H1 (cell line): ENCODE measurements around the gene ZMYND10. TPM values are rescaled to one million over a fixed set of nuclear protein-coding genes. Genes with fewer than 3 reads are reported as not detected.
A peak's percentile ranks its signal among the peaks of the same experiment; 100 is the strongest.

ENCODE experiments used
- CTCF ChIA-PET: fragments of 300-600 bp; sonication (Branson Sonifier 250); formaldehyde crosslinking; loops from one replicate; lab custom pipeline; 2021; ENCODE audit not compliant: partially characterized antibody; lab: Charles Lee
- POLR2A ChIA-PET: fragments of 300-600 bp; sonication (Branson Sonifier 250); formaldehyde crosslinking; loops from one replicate; lab custom pipeline; 2021; ENCODE audit warnings: inconsistent platforms; ENCODE audit not compliant: partially characterized antibody; lab: Charles Lee
- DNase-seq, 2 experiments: peaks; one replicate each; pipeline versions ENCODE4 v3.0.0 to v3.0.0-alpha.2; 2010 to 2022; ENCODE audit warnings: low spot score in 2 of 2, low read depth in 1 of 2, mixed read lengths in 1 of 2
- FAIRE-seq: peaks from 2 replicates; lab custom pipeline; 2011; peaks lifted over from hg19 to GRCh38; lab: Jason Lieb, UNC
- H2AFZ ChIP-seq: 2 replicates; pipeline ENCODE4 v1.8.1; 2012; ENCODE audit warnings: low read length, inconsistent platforms
- H2AK5ac ChIP-seq: 2 replicates; pipeline ENCODE4 v1.6.1; 2013; ENCODE audit warnings: low read depth, low read length
- H2BK120ac ChIP-seq: replicated peaks from 2 replicates; pipeline ENCODE3; 2013; ENCODE audit warnings: low read depth, low read length, inconsistent platforms
- H2BK12ac ChIP-seq: 2 replicates; pipeline ENCODE4 v1.6.1; 2013; ENCODE audit warnings: low read depth, low read length
- H2BK15ac ChIP-seq: 2 replicates; pipeline ENCODE4 v1.6.1; 2013; ENCODE audit warnings: low read length
- H2BK20ac ChIP-seq: 2 replicates; pipeline ENCODE4 v1.6.1; 2013; ENCODE audit warnings: low read length
- H2BK5ac ChIP-seq: 2 replicates; pipeline ENCODE4 v1.6.1; 2013; ENCODE audit warnings: low read depth, low read length
- H3K14ac ChIP-seq: 2 replicates; pipeline ENCODE4 v1.6.1; 2013; ENCODE audit warnings: inconsistent platforms; ENCODE audit not compliant: insufficient read length
- H3K18ac ChIP-seq: 2 replicates; pipeline ENCODE4 v1.6.1; 2013; ENCODE audit warnings: low read length; ENCODE audit errors: extremely low read depth
- H3K23ac ChIP-seq: 2 replicates; pipeline ENCODE4 v1.6.1; 2013; ENCODE audit warnings: inconsistent platforms; ENCODE audit not compliant: insufficient read length
- H3K23me2 ChIP-seq: 2 replicates; pipeline ENCODE4 v1.6.1; 2013; ENCODE audit warnings: low read depth, low read length
- H3K27ac ChIP-seq: 2 replicates; pipeline ENCODE4 v1.6.1; 2011; ENCODE audit warnings: low read depth, low read length, inconsistent platforms
- H3K27me3 ChIP-seq, 4 experiments: replicated peaks in 1 of 4; 1 replicate in 1 of 4; 2 replicates in 3 of 4; pipeline versions ENCODE4 v1.6.1 to v1.8.1; 2011 to 2013; ENCODE audit warnings: low read length in 3 of 4, mild to moderate bottlenecking in 3 of 4, inconsistent platforms in 2 of 4, mixed read lengths in 2 of 4, moderate library complexity in 1 of 4; ENCODE audit not compliant: control insufficient read depth in 3 of 4, insufficient read depth in 3 of 4; ENCODE audit errors: extremely low read depth in 1 of 4
- H3K36me3 ChIP-seq, 4 experiments: 2 replicates each; pipeline versions ENCODE4 v1.6.1 to v1.8.1; 2011 to 2013; ENCODE audit warnings: mild to moderate bottlenecking in 4 of 4, low read length in 3 of 4, moderate library complexity in 2 of 4, control low read depth in 1 of 4, inconsistent platforms in 1 of 4; ENCODE audit not compliant: insufficient read depth in 4 of 4, control insufficient read depth in 2 of 4
- H3K4ac ChIP-seq: replicated peaks from 2 replicates; pipeline ENCODE3; 2013; ENCODE audit warnings: low read length, low read depth, mixed read lengths, inconsistent platforms; ENCODE audit not compliant: insufficient read length
- H3K4me1 ChIP-seq, 4 experiments: replicated peaks in 1 of 4; 1 replicate in 1 of 4; 2 replicates in 3 of 4; pipeline versions ENCODE4 v1.6.1 to v1.8.1; 2011 to 2013; ENCODE audit warnings: low read length in 3 of 4, inconsistent platforms in 2 of 4, mixed read lengths in 1 of 4; ENCODE audit not compliant: insufficient read depth in 4 of 4, control insufficient read depth in 3 of 4
- H3K4me2 ChIP-seq, 2 experiments: 2 replicates each; pipeline versions ENCODE4 v1.6.1 to v1.8.1; 2011 to 2013; ENCODE audit warnings: low read depth in 2 of 2, low read length in 2 of 2, control low read depth in 1 of 2, inconsistent platforms in 1 of 2, mild to moderate bottlenecking in 1 of 2; ENCODE audit not compliant: insufficient read depth in 1 of 2
- H3K4me3 ChIP-seq, 4 experiments: fragments of 200-600, 300-600 bp in 1 of 4; sonication (generic), shearing (Covaris generic), sonication (Bioruptor Twin) in 1 of 4; 2 replicates each; pipeline versions ENCODE4 v1.5.1 to v1.8.1; 2011 to 2016; ENCODE audit warnings: low read length in 4 of 4, low read depth in 3 of 4, control low read depth in 2 of 4, inconsistent platforms in 2 of 4, mild to moderate bottlenecking in 2 of 4, mixed read lengths in 1 of 4, moderate library complexity in 1 of 4; ENCODE audit not compliant: insufficient read depth in 2 of 4; ENCODE audit errors: extremely low read depth in 1 of 4
- H3K56ac ChIP-seq: replicated peaks from 2 replicates; pipeline ENCODE3; 2013; ENCODE audit warnings: low read depth, mild to moderate bottlenecking, mixed read lengths, low read length, inconsistent platforms; ENCODE audit not compliant: insufficient read length
- H3K79me1 ChIP-seq: 2 replicates; pipeline ENCODE4 v1.6.1; 2013; ENCODE audit warnings: low read depth, low read length, control low read depth
- H3K79me2 ChIP-seq, 2 experiments: 2 replicates each; pipeline versions ENCODE4 v1.6.1 to v1.8.1; 2012 to 2013; ENCODE audit warnings: low read length in 2 of 2, mild to moderate bottlenecking in 2 of 2, inconsistent platforms in 1 of 2; ENCODE audit not compliant: insufficient read depth in 2 of 2, control insufficient read depth in 1 of 2
- H3K9ac ChIP-seq, 4 experiments: replicated peaks in 1 of 4; 1 replicate in 1 of 4; 2 replicates in 3 of 4; pipeline versions ENCODE4 v1.6.1 to v1.8.1; 2011 to 2013; ENCODE audit warnings: low read depth in 3 of 4, low read length in 3 of 4, control low read depth in 2 of 4, mild to moderate bottlenecking in 2 of 4, moderate library complexity in 2 of 4, inconsistent platforms in 1 of 4; ENCODE audit errors: extremely low read depth in 1 of 4
- H3K9me3 ChIP-seq, 2 experiments: 2 replicates each; pipeline versions ENCODE4 v1.6.1 to v1.8.1; 2012 to 2013; ENCODE audit warnings: mild to moderate bottlenecking in 2 of 2, moderate library complexity in 2 of 2, control low read depth in 1 of 2, inconsistent platforms in 1 of 2, low read depth in 1 of 2, low read length in 1 of 2, mixed read lengths in 1 of 2; ENCODE audit not compliant: insufficient read depth in 2 of 2
- H4K20me1 ChIP-seq, 2 experiments: replicated peaks in 1 of 2; 2 replicates each; pipeline versions ENCODE3 to v1.8.1; 2011 to 2013; ENCODE audit warnings: inconsistent platforms in 2 of 2, low read length in 2 of 2, mild to moderate bottlenecking in 1 of 2; ENCODE audit not compliant: insufficient read depth in 2 of 2, control insufficient read depth in 1 of 2
- H4K5ac ChIP-seq: 2 replicates; pipeline ENCODE4 v1.6.1; 2013; ENCODE audit warnings: low read length, low read depth, mixed read lengths, inconsistent platforms; ENCODE audit not compliant: insufficient read length
- H4K8ac ChIP-seq: 2 replicates; pipeline ENCODE4 v1.8.0; 2013; ENCODE audit warnings: mild to moderate bottlenecking, moderate library complexity, low read length, inconsistent platforms; ENCODE audit not compliant: insufficient read depth; ENCODE audit errors: extremely low read depth
- H4K91ac ChIP-seq: replicated peaks from 2 replicates; pipeline ENCODE3; 2013; ENCODE audit warnings: low read length, mixed read lengths, inconsistent platforms; ENCODE audit not compliant: insufficient read length
- CTBP2 ChIP-seq: IDR thresholded peaks from 2 replicates; pipeline ENCODE4 v1.7.0; 2011; ENCODE audit warnings: borderline replicate concordance, mild to moderate bottlenecking, moderate library complexity, mixed read lengths, low read length; ENCODE audit not compliant: insufficient read depth, insufficient read length
- EGR1 ChIP-seq: IDR thresholded peaks from 2 replicates; pipeline ENCODE4 v1.6.1; 2011; ENCODE audit warnings: low read depth, low read length, borderline replicate concordance
- EP300 ChIP-seq, 2 experiments: IDR thresholded peaks; 1 replicate in 1 of 2; 2 replicates in 1 of 2; pipeline ENCODE4 v1.6.1; 2011 to 2012; ENCODE audit warnings: low read depth in 2 of 2, low read length in 2 of 2, mild to moderate bottlenecking in 2 of 2, borderline replicate concordance in 1 of 2, inconsistent platforms in 1 of 2, moderate library complexity in 1 of 2
- GTF2F1 ChIP-seq: IDR thresholded peaks from 2 replicates; pipeline ENCODE4 v1.6.1; 2012; ENCODE audit warnings: low read depth, low read length, improper control_type of control experiment, borderline replicate concordance
- JUND ChIP-seq: IDR thresholded peaks from 2 replicates; pipeline ENCODE4 v1.6.1; 2011; ENCODE audit warnings: mild to moderate bottlenecking, improper control_type of control experiment, low read length
- MAFK ChIP-seq: IDR thresholded peaks from 2 replicates; pipeline ENCODE4 v1.6.1; 2012; ENCODE audit warnings: low read depth, mild to moderate bottlenecking, improper control_type of control experiment, low read length
- NANOG ChIP-seq: IDR thresholded peaks from 2 replicates; pipeline ENCODE4 v1.6.1; 2011; ENCODE audit warnings: low read length, low read depth, mild to moderate bottlenecking, inconsistent platforms; ENCODE audit not compliant: insufficient read depth, poor library complexity, severe bottlenecking
- NRF1 ChIP-seq: IDR thresholded peaks from 2 replicates; pipeline ENCODE4 v1.6.1; 2011; ENCODE audit warnings: mild to moderate bottlenecking, low read depth, low read length, improper control_type of control experiment
- POLR2A ChIP-seq, 2 experiments: IDR thresholded peaks; 1 replicate in 1 of 2; 2 replicates in 1 of 2; pipeline ENCODE4 v1.6.1; 2011; ENCODE audit warnings: low read depth in 2 of 2, low read length in 2 of 2, mild to moderate bottlenecking in 2 of 2; ENCODE audit errors: control extremely low read depth in 1 of 2
- POLR2AphosphoS5 ChIP-seq: IDR thresholded peaks from 2 replicates; pipeline ENCODE4 v1.6.1; 2011; ENCODE audit warnings: low read depth, low read length
- SUZ12 ChIP-seq: fragments of 200-600 bp; sonication (generic); IDR thresholded peaks from 2 replicates; pipeline ENCODE4 v1.6.1; 2012; ENCODE audit warnings: mild to moderate bottlenecking, inconsistent platforms, low read length, moderate library complexity, mixed read lengths
- TBP ChIP-seq: IDR thresholded peaks from 2 replicates; pipeline ENCODE4 v1.6.1; 2011; ENCODE audit warnings: low read depth, low read length, improper control_type of control experiment
- TCF12 ChIP-seq: IDR thresholded peaks from 2 replicates; pipeline ENCODE4 v1.6.1; 2011; ENCODE audit warnings: low read depth, mild to moderate bottlenecking, low read length
- TEAD4 ChIP-seq: IDR thresholded peaks from 2 replicates; pipeline ENCODE4 v1.6.1; 2012; ENCODE audit warnings: low read depth, low read length, inconsistent platforms, mixed read lengths
- WGBS, 2 experiments: shearing (Covaris generic) in 1 of 2; methylation state at CpG; one replicate each; pipeline versions ENCODE4 v1.1.6 to v1.1.7; 2013 to 2015; ENCODE audit warnings: low lambda C conversion rate in 2 of 2, mixed read lengths in 2 of 2, inconsistent platforms in 1 of 2, low coverage in 1 of 2, missing lambda C conversion rate in 1 of 2; ENCODE audit not compliant: insufficient replicate concordance in 2 of 2, insufficient coverage in 1 of 2, insufficient read length in 1 of 2; ENCODE audit errors: extremely low coverage in 1 of 2, missing lambda C conversion rate in 1 of 2; 5-methylcytosine and 5-hydroxymethylcytosine counted together
- polyA plus RNA-seq, 7 experiments: library from polyadenylated mRNA; depleted of rRNA in 3 of 7; stranded (reverse) in 5 of 7; unstranded in 2 of 7; fragments of >200 nt in 5 of 7; fragments of 200-250 nt in 2 of 7; gene quantifications; 1 replicate in 5 of 7; 2 replicates in 1 of 7; 4 replicates in 1 of 7; pipeline versions ENCODE4 v1.2.1 to v1.2.3, GENCODE V29; 2011 to 2013; ENCODE audit warnings: missing spikeins in 2 of 7, mixed read lengths in 2 of 7
- total RNA-seq: library from RNA; stranded (reverse); fragmentation: NEBNext Ultra II Directional; extraction: Animal tissue kit (Norgen Biotek cat#: 25700); gene quantifications from 2 replicates; pipeline ENCODE4 v1.2.1, GENCODE V29; 2021

Gene ZMYND10
- total and polyA plus RNA-seq, 2 of the 8 experiments (the other 6 are each of a cell fraction or from before 2014, with no cell fraction given): 0.56 to 0.79 TPM

DNA sequence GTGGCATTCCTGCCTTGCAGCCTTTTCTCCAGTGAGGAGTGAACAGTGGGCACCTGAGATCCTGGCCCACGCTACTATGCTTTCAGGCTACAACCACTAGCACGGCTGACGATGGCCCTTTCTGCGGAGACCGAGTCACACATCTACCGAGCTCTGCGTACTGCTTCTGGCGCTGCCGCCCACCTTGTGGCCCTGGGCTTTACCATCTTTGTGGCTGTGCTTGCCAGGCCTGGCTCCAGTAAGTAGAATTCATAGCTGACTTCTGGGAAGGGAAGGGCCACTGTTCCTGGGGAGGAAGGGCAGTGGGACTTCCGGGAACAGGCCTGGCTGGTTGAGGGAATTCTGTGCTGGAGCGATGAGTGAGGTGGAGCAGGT is 5.8 kb upstream of the ZMYND10 start:
- H4K20me1 ChIP-seq: peaks cover 5 to 7% of the 10 kb centered on the region in 2 experiments
- no peak overlapping the region for H3K4ac ChIP-seq
- H3K56ac ChIP-seq: no peak overlapping the region
- H4K91ac ChIP-seq: no peak overlapping the region
- peaks cover 0 to 4% (median 4%) of the 10 kb centered on the region in 4 experiments; a peak in 4 of 7 replicates for H3K27me3 ChIP-seq
- no peak overlapping the region for H3K14ac ChIP-seq
- DNase-seq: no peak
- peaks cover 0 to 10% (median 7%) of the 10 kb centered on the region in 4 experiments; a peak in 5 of 7 replicates for H3K4me1 ChIP-seq
- no peak overlapping the region for H2AFZ ChIP-seq
- H3K4me3 ChIP-seq: peak overlapping the region; percentile 79 to 87 (median 82)
- no peak overlapping the region for H3K9ac ChIP-seq
- H2BK120ac ChIP-seq: no peak overlapping the region
- H2AK5ac ChIP-seq: no peak overlapping the region
- peaks cover 4 to 7% (median 6%) of the 10 kb centered on the region in 4 experiments; a peak in 5 of 8 replicates for H3K36me3 ChIP-seq
- H2BK15ac ChIP-seq: no peak overlapping the region
- peak overlapping the region; percentile 64 to 90 for H3K4me2 ChIP-seq
- no peak overlapping the region for H3K27ac ChIP-seq
- H3K79me1 ChIP-seq: peaks cover 3% of the 10 kb centered on the region; the same call in 1 of the 2 replicates
- 84% methylated on average over 11 of the region's 11 CpGs; no CpG with 5 or more reads in 1 of the 2 experiments for WGBS, 2 experiments
- peaks cover 0 to under 1% of the 10 kb centered on the region in 2 experiments; a peak in 1 of 4 replicates for H3K79me2 ChIP-seq
- no peak overlapping the region for H2BK12ac ChIP-seq
- no peak overlapping the region for H3K23ac ChIP-seq
- H2BK20ac ChIP-seq: no peak overlapping the region
- H3K18ac ChIP-seq: no peak overlapping the region
- 0 out of 2 replicates have a peak overlapping the region, but pooled peaks have one; percentile 4 for H4K8ac ChIP-seq
- ChIA-PET CTCF (interaction anchor here (1.3 to 13.4 kb wide), 7 partner anchors 10 to 192 kb away, joined by 3 to 136 read pairs (median 30); partner anchors contain the start of gene TMEM115), POLR2A (interaction anchor here (0.7 to 5.3 kb wide), 5 partner anchors 13 to 218 kb away, joined by 3 to 22 read pairs (median 5); partner anchors contain the start of gene HEMK1)
- no peak overlapping the region for H2BK5ac ChIP-seq
- H4K5ac ChIP-seq: no peak overlapping the region
- H3K9me3 ChIP-seq: no peaks in the 10 kb centered on the region
- H3K23me2 ChIP-seq: peaks cover 10% of the 10 kb centered on the region
- no peak for FAIRE-seq
- no peak for TF ChIP-seq JUND
- TF ChIP-seq EGR1: no peak
- TF ChIP-seq MAFK: no peak
- no peak for TF ChIP-seq NANOG
- TF ChIP-seq CTBP2: no peak
- no peak for TF ChIP-seq POLR2AphosphoS5
- no peak for TF ChIP-seq SUZ12
- no peak for TF ChIP-seq POLR2A (IDR thresholded peaks at IDR 0.05; ENCODE audit: control extremely low read depth in 1 of 2, low read depth in 2 of 2, low read length in 2 of 2)
- no peak for TF ChIP-seq EP300 (IDR thresholded peaks at IDR 0.05; ENCODE audit: borderline replicate concordance in 1 of 2, low read depth in 2 of 2, low read length in 2 of 2)
- no peak for TF ChIP-seq NRF1
- TF ChIP-seq TEAD4: no peak
- no peak for TF ChIP-seq TCF12
- TF ChIP-seq GTF2F1: no peak
- TF ChIP-seq TBP: no peak
